Measurements from ENCODE around the gene ATR.

- TF ChIP-seq, protein P1, sequence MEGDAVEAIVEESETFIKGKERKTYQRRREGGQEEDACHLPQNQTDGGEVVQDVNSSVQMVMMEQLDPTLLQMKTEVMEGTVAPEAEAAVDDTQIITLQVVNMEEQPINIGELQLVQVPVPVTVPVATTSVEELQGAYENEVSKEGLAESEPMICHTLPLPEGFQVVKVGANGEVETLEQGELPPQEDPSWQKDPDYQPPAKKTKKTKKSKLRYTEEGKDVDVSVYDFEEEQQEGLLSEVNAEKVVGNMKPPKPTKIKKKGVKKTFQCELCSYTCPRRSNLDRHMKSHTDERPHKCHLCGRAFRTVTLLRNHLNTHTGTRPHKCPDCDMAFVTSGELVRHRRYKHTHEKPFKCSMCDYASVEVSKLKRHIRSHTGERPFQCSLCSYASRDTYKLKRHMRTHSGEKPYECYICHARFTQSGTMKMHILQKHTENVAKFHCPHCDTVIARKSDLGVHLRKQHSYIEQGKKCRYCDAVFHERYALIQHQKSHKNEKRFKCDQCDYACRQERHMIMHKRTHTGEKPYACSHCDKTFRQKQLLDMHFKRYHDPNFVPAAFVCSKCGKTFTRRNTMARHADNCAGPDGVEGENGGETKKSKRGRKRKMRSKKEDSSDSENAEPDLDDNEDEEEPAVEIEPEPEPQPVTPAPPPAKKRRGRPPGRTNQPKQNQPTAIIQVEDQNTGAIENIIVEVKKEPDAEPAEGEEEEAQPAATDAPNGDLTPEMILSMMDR (IDR thresholded peaks at IDR 0.05; ENCODE audit: low read depth, low read length): peak; percentile 75
- no peak for TF ChIP-seq EZH2phosphoT487 (IDR thresholded peaks at IDR 0.05; ENCODE audit: low read depth)
These were observed 8.4 kb upstream of the ATR start for GRCh38 chr3:142586803-142587406.

Measured in OCI-LY3 (cell line).